Stimulated activated CD4-positive, alpha-beta T cell treated with anti-CD3 and anti-CD28 coated beads, TNF-alpha, amount 100 ng/mL, for 1 hour (primary cell): ENCODE results near the gene ITGAL.
A peak's percentile ranks its signal among the peaks of the same experiment; 100 is the strongest.

Experiments
- DNase-seq, 3 donors: peaks; one replicate each; pipeline ENCODE4 v3.0.0-alpha.2; 2020; ENCODE audit warnings: low read depth in 3 of 3, low spot score in 1 of 3

Gene ITGAL

DNA sequence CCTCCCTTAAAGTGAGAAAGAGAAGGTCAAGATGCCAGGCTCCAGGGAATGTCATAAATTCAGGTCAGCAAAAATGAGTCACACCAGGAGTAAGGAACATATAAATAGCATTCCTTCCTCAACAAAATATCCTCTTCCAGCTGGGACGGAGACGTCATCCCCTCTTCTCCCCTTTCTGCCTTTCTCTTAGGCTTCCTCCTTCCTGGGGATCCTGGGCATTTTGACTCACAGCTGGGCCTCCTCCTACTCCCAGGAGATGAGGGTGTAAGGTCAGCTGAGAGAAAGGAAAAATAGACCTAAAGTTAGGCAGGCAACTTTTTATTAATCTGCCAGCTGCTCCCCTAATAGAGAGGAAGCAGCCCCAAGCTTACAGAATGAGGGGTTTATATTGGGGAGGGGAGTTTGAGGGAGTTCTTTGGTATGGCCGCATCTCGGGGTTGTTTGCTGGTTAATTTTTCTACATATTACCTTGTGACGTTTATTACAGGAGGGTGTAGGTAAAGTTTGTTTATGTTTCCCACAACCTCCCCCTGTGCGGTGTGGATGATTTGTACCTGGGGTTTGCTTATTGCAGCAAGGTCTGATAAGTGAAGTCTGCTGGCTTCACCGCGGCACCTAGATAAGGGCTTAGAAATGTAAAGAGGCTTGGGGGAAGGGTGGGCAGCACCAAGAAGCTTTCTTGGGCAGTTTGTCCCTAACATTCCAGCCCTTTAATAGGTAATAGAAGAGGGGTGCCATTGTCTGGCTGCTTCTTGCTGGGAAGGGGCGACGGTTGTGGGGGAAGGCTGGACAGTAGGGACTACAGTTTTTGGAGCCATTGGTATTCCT lies 69.2 kb downstream of the ITGAL start:
- DNase-seq = no peak

DNA sequence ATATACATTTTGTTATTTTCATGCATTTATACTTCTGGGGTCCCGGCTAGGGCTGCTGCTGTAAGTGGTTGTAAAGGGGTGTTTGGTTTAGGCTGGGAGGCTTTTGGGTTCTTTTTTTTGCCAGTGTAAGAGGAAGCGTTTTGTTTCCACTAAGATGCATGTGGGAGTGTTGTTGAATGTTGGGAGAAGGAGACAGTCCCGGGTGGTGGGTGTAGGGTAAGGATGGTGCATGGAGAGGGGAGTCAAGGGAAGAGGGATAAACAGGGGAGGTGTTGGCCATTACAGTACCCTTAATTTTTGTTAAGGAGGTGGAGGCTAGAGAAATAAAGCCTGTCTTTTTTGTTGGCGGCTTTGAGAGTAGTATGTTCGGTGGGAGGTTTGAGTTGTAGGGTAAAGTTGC lies 70.5 kb downstream of the ITGAL start:
- DNase-seq = no peak

DNA sequence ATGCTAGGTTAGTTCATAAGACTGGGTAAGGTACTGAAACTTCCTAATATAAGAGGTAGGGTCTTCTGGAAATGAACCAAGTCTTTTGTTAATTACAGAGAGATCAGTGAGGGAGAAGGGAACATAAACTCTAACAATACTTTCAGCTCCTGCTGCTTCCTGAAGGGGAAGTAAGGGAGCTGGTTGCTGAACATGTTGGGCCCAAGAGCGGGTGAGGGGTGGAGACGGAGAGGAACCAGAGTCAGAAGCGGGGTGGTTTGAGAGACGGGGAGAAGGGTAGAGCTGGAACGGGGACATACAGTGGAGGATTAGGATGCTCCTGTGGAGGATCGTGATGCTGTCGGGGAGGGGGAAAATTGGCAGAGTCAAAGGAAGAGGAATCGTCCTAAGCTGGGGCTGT lies 73.6 kb downstream of the ITGAL start:
- DNase-seq = no peak

DNA sequence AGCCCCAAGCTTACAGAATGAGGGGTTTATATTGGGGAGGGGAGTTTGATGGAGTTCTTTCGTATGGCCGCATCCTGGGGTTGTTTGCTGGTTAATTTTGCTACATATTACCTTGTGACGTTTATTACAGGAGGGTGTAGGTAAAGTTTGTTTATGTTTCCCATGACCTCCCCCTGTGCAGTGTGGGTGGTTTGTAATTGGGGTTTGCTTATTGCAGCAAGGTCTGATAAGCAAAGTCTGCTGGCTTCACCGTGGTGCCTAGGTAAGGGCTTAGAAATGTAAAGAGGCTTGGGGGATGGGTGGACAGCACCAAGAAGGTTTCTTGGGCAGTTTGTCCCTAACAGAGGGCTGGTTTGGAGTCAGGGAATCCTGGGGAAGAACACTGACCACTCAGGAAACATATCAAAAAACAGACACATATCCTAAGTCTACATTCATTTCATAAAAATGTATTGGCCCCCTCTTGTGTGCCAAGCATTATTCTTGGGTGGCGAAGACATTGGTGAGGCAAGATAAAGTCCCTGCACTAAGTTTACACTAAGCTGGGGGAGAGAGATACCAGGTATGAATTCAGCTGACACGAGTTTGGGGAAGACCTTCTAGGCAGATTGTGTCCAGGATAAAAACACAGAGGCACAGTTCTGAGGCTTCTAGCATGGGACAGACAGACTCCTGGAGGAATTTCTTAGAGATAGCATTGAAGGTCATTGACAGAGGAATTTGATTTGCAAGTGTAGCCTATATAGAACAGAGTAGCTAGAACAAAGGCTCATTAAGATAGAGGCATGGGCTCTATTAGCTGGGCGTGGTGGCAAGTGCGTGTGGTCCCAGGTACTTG lies 76.1 kb downstream of the ITGAL start:
- DNase-seq = no peak

DNA sequence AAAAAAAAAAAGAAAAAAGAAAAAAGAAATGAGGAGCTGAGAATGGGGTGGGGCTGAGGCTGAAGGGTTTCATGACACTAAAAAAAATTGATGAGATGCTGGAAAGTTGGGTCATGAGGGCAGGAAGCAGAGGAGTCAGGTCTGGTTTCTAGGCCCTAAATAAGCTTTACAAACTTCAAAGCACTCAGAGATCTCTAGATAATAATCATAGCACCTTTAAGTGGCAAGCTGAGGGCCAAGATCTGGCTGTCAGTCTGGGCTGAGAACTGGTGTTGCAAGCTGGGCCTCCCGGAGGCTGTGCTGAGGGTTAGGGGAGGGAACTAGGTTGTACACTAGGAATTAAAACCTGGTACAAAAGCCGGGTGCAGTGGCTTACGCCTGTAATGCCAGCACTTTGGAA lies 79.2 kb downstream of the ITGAL start:
- peak in 2 of 3 donors; percentile 37 to 58 for DNase-seq

DNA sequence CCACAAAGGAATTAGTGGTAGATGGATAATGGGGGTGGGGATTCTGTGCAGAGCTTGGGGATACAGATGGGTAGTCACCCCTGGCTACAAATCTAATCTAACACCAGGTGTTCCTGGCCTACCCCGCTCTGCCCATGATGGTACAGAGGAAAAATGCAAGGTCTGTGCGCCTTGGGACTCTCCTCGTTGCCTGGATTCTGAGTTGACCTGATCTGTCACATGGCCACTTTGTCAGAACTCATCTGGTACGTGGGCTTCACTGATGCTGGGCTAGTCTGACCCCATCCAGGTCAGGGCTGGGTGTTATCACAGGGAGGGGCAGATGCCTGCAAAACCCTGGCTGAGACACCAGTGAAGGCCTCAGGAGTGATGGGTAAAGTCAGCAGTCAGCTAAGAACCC lies 80.4 kb downstream of the ITGAL start:
- no peak for DNase-seq

DNA sequence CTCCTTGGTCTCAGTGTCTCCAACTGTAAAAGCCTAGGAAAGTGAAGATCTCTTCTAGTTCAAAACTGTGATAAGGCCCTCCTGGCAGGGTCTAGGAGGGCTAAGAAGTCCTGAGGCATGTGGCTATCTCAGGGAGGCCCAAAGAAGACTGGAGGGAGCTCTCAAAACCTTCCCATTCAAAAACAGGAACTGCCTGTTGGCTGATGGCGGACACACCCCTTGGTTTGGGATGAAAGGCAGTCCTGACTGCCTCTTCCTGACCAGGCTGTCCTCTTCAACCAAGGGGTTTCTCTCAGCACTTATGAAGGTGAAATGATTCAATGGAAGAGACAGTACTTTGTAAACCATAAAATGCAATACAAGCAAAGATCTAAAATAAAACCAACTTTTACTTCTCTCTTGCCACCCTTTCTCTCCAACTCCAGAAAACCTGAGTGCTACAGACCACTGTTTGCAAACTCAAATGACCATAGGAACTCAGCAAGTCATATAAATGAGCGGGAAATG lies 80.9 kb downstream of the ITGAL start:
- no peak for DNase-seq

DNA sequence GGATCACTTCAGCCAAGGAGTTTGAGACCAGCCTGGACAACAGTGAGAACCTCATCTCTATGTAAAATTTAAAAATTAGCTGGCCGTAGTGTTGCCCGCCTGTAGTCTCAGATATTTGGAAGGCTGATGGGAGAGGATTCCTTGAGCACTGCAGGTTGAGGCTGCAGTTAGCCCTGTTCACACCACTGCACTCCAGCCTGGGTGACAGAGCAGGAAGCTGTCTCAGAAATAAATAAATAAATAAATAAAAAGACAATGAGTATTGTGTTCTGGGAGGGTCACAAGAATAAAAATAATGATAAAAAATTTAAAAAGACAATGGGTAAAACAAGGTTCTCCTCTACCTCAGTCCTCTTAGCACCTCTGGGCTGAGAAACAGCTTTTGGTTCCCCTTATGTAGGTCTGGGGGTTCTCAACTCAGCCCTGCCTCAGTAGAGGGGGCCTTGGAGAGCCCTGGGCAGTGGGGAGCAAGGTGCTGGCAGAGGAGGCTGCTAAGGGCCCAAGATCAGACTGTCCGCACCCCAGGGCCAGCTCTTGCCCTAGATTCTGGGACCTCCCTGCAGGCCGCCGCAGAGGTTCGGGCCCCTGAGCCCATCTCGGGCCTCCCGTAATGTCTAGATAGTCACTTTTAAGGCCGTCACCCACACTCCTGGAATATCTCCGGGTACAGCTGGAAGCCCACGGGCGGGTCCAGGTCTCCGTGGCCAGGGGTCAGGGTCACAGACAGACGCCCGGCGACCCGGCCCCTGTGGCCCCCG lies 82.2 kb downstream of the ITGAL start:
- no peak for DNase-seq

DNA sequence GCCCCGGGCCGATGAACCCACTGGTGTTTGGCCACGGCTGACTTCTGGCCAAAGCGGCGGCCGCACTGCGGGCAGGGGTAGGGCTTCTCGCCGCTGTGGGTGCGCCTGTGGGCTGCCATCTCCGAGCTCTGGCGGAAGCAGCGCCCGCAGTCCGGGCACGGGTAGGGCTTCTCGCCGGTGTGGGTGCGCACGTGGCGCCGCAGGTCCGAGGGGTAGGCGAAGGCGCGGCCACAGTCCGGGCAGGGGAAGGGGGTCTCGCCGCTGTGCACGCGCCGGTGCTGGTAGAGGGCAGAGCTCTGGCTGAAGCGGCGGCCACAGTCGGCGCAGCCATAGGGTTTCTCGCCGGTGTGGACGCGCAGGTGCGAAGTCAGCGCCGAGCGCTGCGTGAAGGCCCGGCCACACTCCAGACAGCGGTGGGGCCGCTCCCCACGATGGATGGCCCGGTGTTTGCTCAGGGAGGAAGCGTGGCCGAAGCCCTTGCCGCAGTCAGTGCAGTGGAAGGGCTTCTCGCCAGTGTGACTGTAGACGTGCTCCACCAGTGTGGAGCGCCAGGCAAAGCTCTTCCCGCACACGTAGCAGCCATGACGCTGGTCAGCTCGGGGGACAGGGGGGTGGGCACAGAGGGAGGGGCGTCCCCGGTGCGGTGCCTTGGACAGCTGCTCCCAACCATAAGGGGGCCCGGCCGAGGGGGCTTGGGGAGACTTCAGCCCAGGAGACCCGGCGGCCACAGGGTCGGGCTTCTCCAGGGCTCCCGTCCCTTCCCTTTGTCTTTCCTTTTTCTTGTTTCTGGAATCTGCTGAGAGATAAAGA lies 83.0 kb downstream of the ITGAL start:
- DNase-seq = no peak

DNA sequence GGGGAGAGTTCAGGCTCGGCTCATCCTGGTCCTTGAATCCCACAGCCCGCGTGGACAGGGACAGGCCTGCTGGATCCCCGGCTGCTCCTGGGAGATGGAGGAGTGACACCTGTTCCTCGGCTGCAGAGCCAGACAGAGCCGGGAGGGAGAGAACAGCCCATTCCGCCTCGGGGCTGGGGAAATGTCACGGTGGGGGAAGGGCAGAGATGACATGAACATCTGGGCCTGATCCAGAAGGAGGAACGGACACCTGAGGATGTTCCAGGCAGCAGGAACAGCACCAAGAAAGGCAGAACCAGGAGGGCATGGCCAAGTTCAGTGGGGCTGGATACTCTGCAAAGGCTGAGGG lies 83.6 kb downstream of the ITGAL start:
- no peak for DNase-seq

DNA sequence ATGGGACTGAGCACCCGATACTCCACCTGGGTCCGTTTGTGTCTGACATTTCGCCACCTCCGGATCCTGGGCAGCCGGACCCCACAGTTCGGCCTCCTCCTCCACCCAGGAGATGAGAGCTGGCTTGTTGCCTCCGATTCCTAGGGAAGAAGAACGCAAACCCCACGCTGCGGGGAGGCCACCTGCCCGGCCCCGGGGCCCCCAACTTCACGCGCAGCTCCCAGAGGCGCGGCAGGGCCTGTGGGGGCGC lies 85.1 kb downstream of the ITGAL start:
- no peak for DNase-seq

DNA sequence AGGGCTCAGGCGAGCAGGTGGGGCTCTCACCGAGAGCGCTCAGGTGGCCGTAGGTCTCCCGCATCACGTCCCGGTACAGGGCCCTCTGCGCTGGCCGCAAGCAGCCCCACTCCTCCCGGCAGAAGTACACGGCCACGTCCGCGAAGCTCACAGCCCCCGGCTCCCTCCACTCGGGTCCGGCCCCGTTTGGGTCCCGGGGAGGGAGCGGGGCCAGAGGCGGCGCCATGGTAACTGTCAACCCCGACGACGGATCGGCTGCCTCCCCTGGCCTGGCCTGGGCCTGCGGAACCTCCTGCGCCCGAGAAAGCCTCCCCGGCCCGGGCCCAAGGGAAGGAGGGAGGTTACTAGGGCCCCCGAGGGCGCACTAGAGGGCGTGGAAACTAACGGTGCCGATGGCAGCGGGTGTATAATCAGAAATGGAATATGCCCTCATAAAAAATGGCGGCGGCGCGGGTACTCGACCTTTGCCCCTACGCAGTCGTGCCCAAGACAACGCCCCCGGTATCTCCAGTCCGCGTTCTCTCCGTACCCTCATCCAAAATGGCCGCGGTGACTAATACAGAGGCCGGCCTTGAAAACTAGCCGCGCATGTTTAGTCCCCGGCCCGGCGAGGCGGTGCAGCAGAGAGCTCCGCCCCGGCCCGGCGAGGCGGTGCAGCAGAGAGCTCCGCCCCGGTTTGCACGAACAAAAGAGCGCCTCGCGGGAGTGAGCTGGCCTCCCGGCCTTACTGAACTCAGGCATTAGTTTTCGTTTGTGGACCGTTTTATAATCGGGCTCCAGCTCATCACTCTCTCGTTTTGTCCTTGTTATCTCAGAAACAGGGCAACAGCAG lies 85.6 kb downstream of the ITGAL start, which contains the start of gene ZNF764:
Gene ZNF764, minus strand, starts transcription at position 418 of the 832 bp plus-strand sequence. Its CDS starts 192 bp downstream, at position 226.
- DNase-seq = peak; percentile 88 to 95 (median 94)

DNA sequence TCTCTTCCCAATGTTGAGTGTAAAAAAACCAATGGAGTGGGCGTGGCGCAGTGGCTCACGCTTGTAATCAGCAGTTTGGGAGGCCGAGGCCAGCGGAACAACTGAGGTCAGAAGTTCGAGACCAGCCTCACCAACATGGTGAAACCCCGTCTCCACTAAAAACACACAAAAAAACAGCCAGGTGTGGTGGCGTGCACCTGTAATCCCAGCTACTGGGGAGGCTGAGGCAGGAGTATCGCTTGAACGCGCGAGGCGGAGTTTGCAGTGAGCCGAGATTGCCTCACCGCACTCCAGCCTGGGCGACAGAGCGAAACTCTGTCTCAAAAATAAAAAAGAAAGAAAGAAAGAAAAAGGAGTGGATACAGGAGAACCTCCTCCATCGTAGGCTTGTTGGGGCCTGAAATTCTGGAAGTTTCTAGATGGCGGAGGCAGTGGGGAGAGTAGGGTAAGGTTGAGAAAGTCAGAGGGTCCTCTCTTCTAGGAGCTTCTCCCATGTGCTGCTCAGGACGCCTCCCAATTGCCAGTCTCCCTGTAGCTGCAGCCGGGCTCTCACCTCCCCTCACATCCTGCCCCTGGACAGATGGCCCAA lies 86.3 kb downstream of the ITGAL start:
- no peak for DNase-seq

DNA sequence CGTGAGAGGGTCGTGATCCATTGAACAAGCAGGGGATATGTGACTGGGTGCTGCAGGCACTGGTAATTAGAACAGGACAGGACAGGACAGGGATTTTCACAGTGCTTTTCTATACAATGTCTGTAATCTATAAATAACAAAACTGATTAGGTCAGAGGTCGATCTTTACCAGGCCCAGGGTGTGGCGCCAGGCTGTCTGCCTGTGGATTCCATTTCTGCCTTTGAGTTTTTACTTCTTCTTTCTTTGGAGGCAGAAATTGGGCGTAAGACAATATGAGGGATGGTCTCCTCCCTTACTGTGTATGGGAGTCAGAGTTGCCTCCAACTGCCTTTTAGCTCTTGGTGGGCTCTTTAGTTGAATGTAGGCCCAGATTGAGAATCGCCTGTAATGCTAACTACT lies 87.1 kb downstream of the ITGAL start:
- no peak for DNase-seq

DNA sequence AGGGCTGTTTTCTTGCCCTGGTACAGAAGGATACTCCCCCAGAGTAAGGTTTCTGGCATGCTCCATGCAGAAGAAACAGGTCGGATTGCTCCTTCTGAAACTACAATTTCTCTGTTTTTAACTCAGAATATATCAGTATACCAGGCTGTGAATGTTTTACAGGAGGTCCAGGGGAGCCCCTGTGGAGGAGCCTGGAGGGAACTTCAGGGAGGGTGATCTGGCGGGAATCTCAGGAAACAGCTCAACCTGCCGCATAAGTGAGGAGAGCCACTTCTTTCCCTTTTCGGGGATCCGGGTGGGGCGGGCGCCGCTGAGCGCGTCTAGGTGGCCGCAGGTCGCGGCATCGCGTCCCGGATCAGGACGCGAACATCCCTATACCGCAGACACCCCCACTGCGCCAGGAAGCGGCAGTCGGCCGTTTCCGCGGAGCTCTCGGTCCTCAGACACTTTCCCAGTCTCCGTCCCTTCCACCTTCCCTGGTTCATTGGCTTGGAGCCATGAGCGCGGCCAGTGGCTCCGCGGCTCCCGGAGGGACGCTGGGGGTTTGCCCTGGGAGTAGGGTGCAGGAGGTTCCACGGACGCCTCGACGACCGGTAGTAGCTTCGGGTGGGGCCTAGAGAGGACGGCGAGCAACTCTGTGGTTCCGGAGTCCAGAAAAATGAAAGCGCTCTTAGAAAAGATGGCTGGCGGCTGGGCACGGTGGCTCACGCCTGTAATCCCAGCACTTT lies 88.7 kb downstream of the ITGAL start:
- DNase-seq = no peak

DNA sequence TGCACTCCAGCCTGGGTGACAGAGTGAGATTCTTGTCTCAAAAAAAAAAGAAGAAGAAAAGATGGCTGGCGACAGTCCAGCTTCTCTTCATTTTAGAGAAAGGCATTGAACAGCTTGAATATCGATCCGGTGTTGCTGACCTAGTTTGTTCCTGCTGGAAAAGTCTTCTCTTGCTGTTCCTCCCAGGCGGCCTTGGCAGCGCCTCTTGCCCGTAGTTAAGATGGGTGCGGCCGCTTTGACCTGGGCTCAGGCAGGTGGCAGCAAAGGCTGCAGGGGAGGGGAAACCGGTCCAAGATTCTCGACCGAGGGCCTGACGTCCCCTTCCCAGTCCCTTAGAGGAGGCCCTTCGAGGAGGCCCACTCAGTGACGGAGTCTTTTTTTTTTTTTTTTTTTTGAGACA lies 89.5 kb downstream of the ITGAL start:
- DNase-seq = no peak

DNA sequence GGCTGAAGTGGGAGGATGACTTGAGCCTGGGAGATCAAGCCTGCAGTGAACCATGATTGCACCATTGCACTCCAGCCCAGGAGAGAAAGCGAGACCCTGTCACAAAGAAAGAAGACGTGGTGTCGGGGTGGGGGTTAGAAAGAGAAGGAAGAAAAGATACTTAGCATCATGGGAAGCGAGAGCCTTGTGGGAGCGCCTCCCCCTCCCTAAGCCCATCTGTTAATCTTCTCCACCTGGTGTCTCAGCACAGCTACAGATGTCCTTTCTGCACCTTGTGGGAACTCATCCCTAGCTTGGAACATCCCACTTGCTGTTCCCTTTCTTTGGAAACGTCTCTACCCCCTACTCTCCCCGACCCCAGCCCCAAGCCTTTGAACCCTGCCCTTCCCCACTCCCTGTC lies 93.0 kb downstream of the ITGAL start:
- DNase-seq = no peak

DNA sequence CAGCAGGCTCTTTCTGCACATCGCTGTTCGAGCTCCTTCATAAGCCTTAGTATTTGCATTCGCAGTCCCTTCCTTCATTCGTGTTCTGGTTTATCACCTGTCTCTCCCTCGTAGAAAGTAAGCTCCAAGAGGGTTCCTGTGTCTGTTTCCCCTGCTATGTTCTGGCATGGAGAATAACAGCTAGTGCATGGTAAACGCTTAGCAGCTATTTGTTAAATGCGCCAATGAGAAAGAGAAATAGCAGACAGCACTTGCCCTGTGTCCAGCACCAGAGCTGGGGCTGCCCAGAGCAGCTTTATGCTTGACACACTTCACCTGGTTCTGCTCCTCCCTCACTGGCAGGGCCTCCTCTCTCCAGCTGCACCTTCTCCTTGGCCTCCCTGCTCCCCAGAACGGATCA lies 93.4 kb downstream of the ITGAL start:
- no peak for DNase-seq

DNA sequence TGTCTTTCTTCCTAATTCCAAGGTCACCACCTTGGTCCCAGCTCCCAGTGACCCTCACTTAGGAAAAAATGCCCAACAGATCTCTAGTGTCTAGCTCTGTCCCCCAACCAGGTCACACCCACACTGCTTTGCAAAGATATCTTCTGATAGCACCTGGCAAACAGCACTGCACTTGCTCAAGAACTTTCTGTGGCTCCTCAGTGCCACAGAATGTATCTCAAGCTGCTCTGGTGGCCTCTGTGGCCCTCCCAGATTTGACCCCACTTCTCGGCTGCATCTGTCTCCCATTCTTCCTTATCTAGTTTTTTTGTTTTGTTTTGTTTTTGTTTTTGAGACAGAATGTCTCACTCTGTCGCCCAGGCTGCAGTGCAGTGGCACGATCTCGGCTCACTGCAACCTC lies 94.0 kb downstream of the ITGAL start:
- DNase-seq = no peak
